Activated CD4-positive, alpha-beta T cell treated with anti-CD3 and anti-CD28 coated beads, Interleukin-2, Interleukin-4, amounts not matched to agents 100 ng/mL and 50 ng/mL, durations not matched to agents 16 hours and 8 hours (primary cell): ENCODE data around the gene CDC123.
"Not testable (repeated sequence)": the region's sequence is repeated elsewhere in the genome, so short reads cannot be mapped to it uniquely, and the experiment has no call there.

Experiments
- DNase-seq: peaks from one replicate; pipeline ENCODE4 v3.0.0-alpha.2; 2020; ENCODE audit warnings: low spot score

The CDC123 gene

GRCh38 chr10:12195603-12196506 is at the start of gene CDC123, which contains the start of gene NUDT5:
TSS of gene CDC123 (plus strand) at chr10:12196188. CDS start at chr10:12196246, 58 bp downstream.
TSS of gene NUDT5 (minus strand) at chr10:12195891. CDS start at chr10:12186291, 9,600 bp downstream.
- peak; percentile 89 for DNase-seq

- no peak for DNase-seq
Observed at GRCh38 chr10:12150163-12150562, 45.8 kb upstream of the CDC123 start.

GRCh38 chr10:12154516-12154915 is 41.5 kb upstream of the CDC123 start:
- no peak for DNase-seq

GRCh38 chr10:12156367-12157123 is 39.4 kb upstream of the CDC123 start:
- DNase-seq, result no peak

- no peak for DNase-seq
Observed at GRCh38 chr10:12158111-12158510, 37.9 kb upstream of the CDC123 start.

- no peak for DNase-seq
Observed at GRCh38 chr10:12160664-12161063, 35.3 kb upstream of the CDC123 start.

GRCh38 chr10:12162927-12163326 is 33.1 kb upstream of the CDC123 start:
- DNase-seq, result no peak

- DNase-seq, result no peak
Observed at GRCh38 chr10:12164085-12164484, 31.9 kb upstream of the CDC123 start.

GRCh38 chr10:12165036-12165435 is 31.0 kb upstream of the CDC123 start:
- DNase-seq, result no peak

- no peak for DNase-seq
Observed at GRCh38 chr10:12165999-12166775, 29.8 kb upstream of the CDC123 start.

- DNase-seq, result not testable (repeated sequence)
Observed at GRCh38 chr10:12171512-12171911, 24.5 kb upstream of the CDC123 start.

- no peak for DNase-seq
Observed at GRCh38 chr10:12177642-12178041, 18.3 kb upstream of the CDC123 start.

- no peak for DNase-seq
Observed at GRCh38 chr10:12179606-12180170, 16.3 kb upstream of the CDC123 start.

GRCh38 chr10:12180221-12180974 is 15.6 kb upstream of the CDC123 start:
- DNase-seq, result no peak

GRCh38 chr10:12181065-12181775 is 14.8 kb upstream of the CDC123 start:
- peak; percentile 90 for DNase-seq

- DNase-seq, result no peak
Observed at GRCh38 chr10:12184165-12184564, 11.8 kb upstream of the CDC123 start.

- DNase-seq, result peak; percentile 32
Observed at GRCh38 chr10:12186323-12186722, 9.7 kb upstream of the CDC123 start.

GRCh38 chr10:12187321-12187905 is 8.6 kb upstream of the CDC123 start:
- no peak for DNase-seq

GRCh38 chr10:12188656-12189055 is 7.3 kb upstream of the CDC123 start:
- DNase-seq, result no peak

- DNase-seq, result no peak
Observed at GRCh38 chr10:12189426-12189825, 6.6 kb upstream of the CDC123 start.
